WTC11 (cell line): ENCODE data around the gene KRT16. TPM values are rescaled to one million over a fixed set of nuclear protein-coding genes. Genes with fewer than 3 reads are reported as not detected.

Experiments used
- ATAC-seq: fragments of 200-7000 bp; cut with Tn5 transposase; 2 replicates; pipeline ENCODE4 v1.10.0; 2021; ENCODE audit warnings: mild to moderate bottlenecking, moderate library complexity
- CTCF ChIA-PET: fragments of 300-600 bp; sonication (Branson Sonifier 250); formaldehyde crosslinking; loops from one replicate; lab custom pipeline; 2021; ENCODE audit warnings: antibody characterized with exemption; lab: Charles Lee
- POLR2A ChIA-PET: fragments of 350-600 bp; sonication (Branson Sonifier 250); formaldehyde crosslinking; loops from one replicate; lab custom pipeline; 2021; ENCODE audit warnings: antibody characterized with exemption; lab: Charles Lee
- DNase-seq: peaks from one replicate; pipeline ENCODE4 v3.0.0; 2021; ENCODE audit warnings: low spot score
- H3K27ac Mint-ChIP-seq: 2 replicates; pipeline ENCODE4 v1.8.0; 2021; ENCODE audit warnings: mixed read lengths
- H3K27me3 Mint-ChIP-seq: 2 replicates; pipeline ENCODE4 v1.8.0; 2021; ENCODE audit warnings: low read depth, mild to moderate bottlenecking, moderate library complexity, mixed read lengths
- H3K36me3 Mint-ChIP-seq: 2 replicates; pipeline ENCODE4 v1.8.0; 2021; ENCODE audit warnings: mixed read lengths
- H3K4me1 Mint-ChIP-seq: 2 replicates; pipeline ENCODE4 v1.8.0; 2022; ENCODE audit warnings: mixed read lengths
- H3K4me3 Mint-ChIP-seq: 2 replicates; pipeline ENCODE4 v1.8.0; 2021; ENCODE audit warnings: mild to moderate bottlenecking, moderate library complexity, mixed read lengths
- H3K9me3 Mint-ChIP-seq: 2 replicates; pipeline ENCODE4 v1.8.0; 2021; ENCODE audit warnings: mixed read lengths
- ARID4B ChIP-seq: sonication (generic); formaldehyde crosslinking; IDR thresholded peaks from 2 replicates; pipeline ENCODE4 v1.8.0; 2023; ENCODE audit warnings: missing genetic modification reagents, mild to moderate bottlenecking, borderline replicate concordance
- E2F5 ChIP-seq: sonication (generic); formaldehyde crosslinking; IDR thresholded peaks from 2 replicates; pipeline ENCODE4 v1.8.1; 2022; ENCODE audit warnings: mild to moderate bottlenecking, moderate library complexity, missing genetic modification reagents
- ELF4 ChIP-seq: sonication (generic); formaldehyde crosslinking; IDR thresholded peaks from 2 replicates; pipeline ENCODE4 v1.8.1; 2022; ENCODE audit warnings: low read depth, mild to moderate bottlenecking, moderate library complexity, missing genetic modification reagents
- EMX1 ChIP-seq: fragments of 250-450 bp; sonication (Bioruptor Pico); IDR thresholded peaks from 2 replicates; pipeline ENCODE4 v1.8.0; 2021; ENCODE audit warnings: mild to moderate bottlenecking
- ETV6 ChIP-seq: sonication (generic); formaldehyde crosslinking; IDR thresholded peaks from 2 replicates; pipeline ENCODE4 v1.8.1; 2022; ENCODE audit warnings: mild to moderate bottlenecking, missing genetic modification reagents
- IRF2 ChIP-seq: sonication (generic); formaldehyde crosslinking; IDR thresholded peaks from 2 replicates; pipeline ENCODE4 v1.8.0; 2022; ENCODE audit warnings: low read depth, missing genetic modification reagents, borderline replicate concordance
- NFYB ChIP-seq: sonication (generic); formaldehyde crosslinking; conservative IDR thresholded peaks from 2 replicates; pipeline ENCODE4 v1.8.0; 2022; ENCODE audit warnings: low read depth, missing genetic modification reagents
- NR1H2 ChIP-seq: sonication (generic); formaldehyde crosslinking; IDR thresholded peaks from 2 replicates; pipeline ENCODE4 v1.9.0; 2021; ENCODE audit warnings: mild to moderate bottlenecking, moderate library complexity, missing genetic modification reagents
- NR3C1 ChIP-seq: sonication (generic); formaldehyde crosslinking; conservative IDR thresholded peaks from 2 replicates; pipeline ENCODE4 v1.8.1; 2023; ENCODE audit warnings: low read depth, mild to moderate bottlenecking, missing genetic modification reagents
- PRDM15 ChIP-seq: sonication (generic); formaldehyde crosslinking; IDR thresholded peaks from 2 replicates; pipeline ENCODE4 v1.8.0; 2022; ENCODE audit warnings: missing genetic modification reagents
- RELA ChIP-seq: sonication (generic); formaldehyde crosslinking; IDR thresholded peaks from 2 replicates; pipeline ENCODE4 v1.8.1; 2022; ENCODE audit warnings: missing genetic modification reagents, mild to moderate bottlenecking, borderline replicate concordance
- SMAD3 ChIP-seq: sonication (generic); formaldehyde crosslinking; IDR thresholded peaks from 2 replicates; pipeline ENCODE4 v1.8.0; 2022; ENCODE audit warnings: missing genetic modification reagents, mild to moderate bottlenecking, borderline replicate concordance
- ZBTB21 ChIP-seq: sonication (generic); formaldehyde crosslinking; IDR thresholded peaks from 2 replicates; pipeline ENCODE4 v1.8.1; 2023; ENCODE audit warnings: mild to moderate bottlenecking, missing genetic modification reagents, borderline replicate concordance
- ZNF396 ChIP-seq: fragments of 250-450 bp; sonication (Bioruptor Pico); IDR thresholded peaks from 2 replicates; pipeline ENCODE4 v1.8.0; 2021; ENCODE audit warnings: mild to moderate bottlenecking, moderate library complexity, borderline replicate concordance
- ZNF532 ChIP-seq: fragments of 250-450 bp; sonication (Bioruptor Pico); IDR thresholded peaks from 2 replicates; pipeline ENCODE4 v1.9.0; 2021; ENCODE audit warnings: mild to moderate bottlenecking, borderline replicate concordance
- total RNA-seq: library from RNA; stranded (reverse); gene quantifications from 3 replicates; pipeline ENCODE4 v1.2.3, GENCODE V29; 2021

The KRT16 gene
- total RNA-seq, 1 experiment from 2014 or later: not detected

GRCh38 chr17:41600318-41600717, 12.2 kb downstream of the KRT16 start (continued):
- no peak for TF ChIP-seq ARID4B (CRISPR knock-in tag)
- TF ChIP-seq, all 79 proteins: peak for 0

- Mint-ChIP-seq H3K4me3 (no peak overlapping the region), H3K27me3 (no peaks in the 10 kb centered on the region; the same call in 1 of the 2 replicates), H3K4me1 (0 out of 2 replicates have a peak, but pooled peaks cover 3% of the 10 kb centered on the region), H3K27ac (no peak overlapping the region), H3K36me3 (no peaks in the 10 kb centered on the region), H3K9me3 (0 out of 2 replicates have a peak, but pooled peaks cover 3% of the 10 kb centered on the region)
- ChIA-PET CTCF (interaction anchor here (1.4 to 1.8 kb wide), 5 partner anchors 10 to 63 kb away, joined by 5 to 15 read pairs (median 8); no protein-coding TSS in a partner anchor), POLR2A (no interaction called here)
- DNase-seq (no peak), ATAC-seq (peak; percentile 43; the same call in 1 of the 2 replicates)
- no peak for TF ChIP-seq SMAD3 (CRISPR knock-in tag)
- TF ChIP-seq RELA: no peak
- TF ChIP-seq ZBTB21 (CRISPR knock-in tag): no peak
- no peak for TF ChIP-seq EMX1
- TF ChIP-seq PRDM15 (CRISPR knock-in tag): no peak
- no peak for TF ChIP-seq ELF4 (CRISPR knock-in tag)
- no peak for TF ChIP-seq ZNF532 (CRISPR knock-in tag)
- TF ChIP-seq NFYB: no peak
- TF ChIP-seq IRF2 (CRISPR knock-in tag): no peak
Measured at GRCh38 chr17:41599680-41600079, 12.9 kb downstream of the KRT16 start.

- POLR2A ChIA-PET: no interaction called here
- Mint-ChIP-seq H3K4me1 (0 out of 2 replicates have a peak, but pooled peaks cover 3% of the 10 kb centered on the region), H3K9me3 (0 out of 2 replicates have a peak, but pooled peaks cover 3% of the 10 kb centered on the region), H3K27me3 (no peaks in the 10 kb centered on the region; the same call in 1 of the 2 replicates), H3K27ac (no peak overlapping the region), H3K36me3 (no peaks in the 10 kb centered on the region), H3K4me3 (no peak overlapping the region)
- DNase-seq (no peak), ATAC-seq (no peak)
- CTCF ChIA-PET: interaction anchor here (1.2 to 2.9 kb wide), 4 partner anchors 46 to 70 kb away, joined by 4 to 9 read pairs (median 7); no protein-coding TSS in a partner anchor
- TF ChIP-seq NR3C1 (CRISPR knock-in tag) (no peak), ETV6 (CRISPR knock-in tag) (no peak), E2F5 (no peak), NR1H2 (CRISPR knock-in tag) (no peak), ARID4B (CRISPR knock-in tag) (no peak), ZNF396 (CRISPR knock-in tag) (no peak)
Measured at GRCh38 chr17:41595585-41595984, 17.0 kb downstream of the KRT16 start.
